ENCODE results near the gene LRCOL1. TPM values are rescaled to one million over a fixed set of nuclear protein-coding genes. Genes with fewer than 3 reads are reported as not detected.

LRCOL1 gene
- total and polyA plus RNA-seq, 4 donors, result 0.47 to 0.72 (median 0.59) TPM; not detected in 1

- H3K36me3 ChIP-seq (ENCODE audit: control insufficient read depth, insufficient read depth, low read length), result no peaks in the 10 kb centered on the region
- H3K27ac ChIP-seq (ENCODE audit: low read depth, low read length), result no peak overlapping the region
- H3K27me3 ChIP-seq (ENCODE audit: control insufficient read depth, insufficient read depth, low read length), result peaks cover 49% of the 10 kb centered on the region
- H3K9me3 ChIP-seq (ENCODE audit: control insufficient read depth, insufficient read depth, low read length), result peaks cover 1% of the 10 kb centered on the region
- whole genome bisulfite sequencing (ENCODE audit: insufficient coverage), result 89% methylated on average over 5 of the region's 5 CpGs
- H3K4me3 ChIP-seq (ENCODE audit: low read depth, low read length), result no peak overlapping the region
- DNase-seq (ENCODE audit: low read depth in 4 of 6, low spot score in 6 of 6), result no peak
- peaks cover 17% of the 10 kb centered on the region for H3K4me1 ChIP-seq (ENCODE audit: control insufficient read depth, insufficient read depth, low read length)
Measured at GRCh38 chr12:132614029-132614428, 3.6 kb upstream of the LRCOL1 start.

- no peak overlapping the region for H3K4me3 ChIP-seq (ENCODE audit: low read depth, low read length)
- no peak for DNase-seq (ENCODE audit: low read depth in 4 of 6, low spot score in 6 of 6)
- H3K9me3 ChIP-seq (ENCODE audit: control insufficient read depth, insufficient read depth, low read length), result peaks cover under 1% of the 10 kb centered on the region
- H3K36me3 ChIP-seq (ENCODE audit: control insufficient read depth, insufficient read depth, low read length), result no peaks in the 10 kb centered on the region
- peaks cover 32% of the 10 kb centered on the region for H3K27me3 ChIP-seq (ENCODE audit: control insufficient read depth, insufficient read depth, low read length)
- WGBS (ENCODE audit: insufficient coverage), result 94% methylated on average over 9 of the region's 10 CpGs
- no peak overlapping the region for H3K27ac ChIP-seq (ENCODE audit: low read depth, low read length)
- H3K4me1 ChIP-seq (ENCODE audit: control insufficient read depth, insufficient read depth, low read length), result peaks cover 15% of the 10 kb centered on the region
Measured at GRCh38 chr12:132611620-132612019, 1.2 kb upstream of the LRCOL1 start.

DNA sequence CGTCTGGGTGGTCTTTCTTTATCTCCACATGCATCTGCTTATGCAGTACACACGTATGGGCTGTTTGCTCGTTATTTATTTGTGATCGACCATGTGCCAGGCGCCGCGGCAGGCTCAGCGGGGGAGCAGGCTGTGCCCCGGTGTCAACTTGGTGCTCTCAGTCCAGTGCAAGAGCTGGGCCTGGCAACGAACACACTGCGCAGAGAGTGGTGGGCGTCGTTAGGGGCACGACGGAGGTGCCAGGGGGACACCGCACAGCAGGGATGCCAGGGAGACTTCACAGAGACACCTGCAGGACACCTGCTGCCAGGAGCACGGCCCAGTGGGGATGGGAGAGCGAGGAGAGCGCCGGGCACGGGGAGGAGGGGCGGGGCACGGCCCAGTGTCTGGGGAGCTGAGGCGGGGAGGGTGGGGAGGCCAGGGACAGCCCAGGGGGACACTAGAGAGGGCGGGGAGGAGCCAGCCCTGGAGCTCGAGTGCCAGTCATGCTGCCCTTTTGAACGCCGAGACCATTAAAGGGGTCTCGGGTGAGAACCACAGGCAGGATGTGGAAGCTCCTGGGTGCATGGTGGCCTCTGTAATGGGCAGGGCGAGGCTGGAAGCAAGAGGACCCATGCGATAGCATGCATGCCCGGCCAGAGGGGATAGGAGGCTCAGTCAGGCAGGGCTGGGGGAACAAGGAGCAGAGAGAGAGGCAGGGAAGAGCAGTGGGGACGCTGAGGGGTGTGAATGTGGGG is 652 bp upstream of the LRCOL1 start:
- no peak overlapping the region for H3K4me3 ChIP-seq (ENCODE audit: low read depth, low read length)
- H3K9me3 ChIP-seq (ENCODE audit: control insufficient read depth, insufficient read depth, low read length), result no peaks in the 10 kb centered on the region
- H3K36me3 ChIP-seq (ENCODE audit: control insufficient read depth, insufficient read depth, low read length), result no peaks in the 10 kb centered on the region
- H3K4me1 ChIP-seq (ENCODE audit: control insufficient read depth, insufficient read depth, low read length), result peaks cover 15% of the 10 kb centered on the region
- 56% methylated on average over 32 of the region's 33 CpGs for WGBS (ENCODE audit: insufficient coverage)
- DNase-seq (ENCODE audit: low read depth in 4 of 6, low spot score in 6 of 6), result no peak
- no peak overlapping the region for H3K27ac ChIP-seq (ENCODE audit: low read depth, low read length)
- peaks cover 28% of the 10 kb centered on the region for H3K27me3 ChIP-seq (ENCODE audit: control insufficient read depth, insufficient read depth, low read length)

DNA sequence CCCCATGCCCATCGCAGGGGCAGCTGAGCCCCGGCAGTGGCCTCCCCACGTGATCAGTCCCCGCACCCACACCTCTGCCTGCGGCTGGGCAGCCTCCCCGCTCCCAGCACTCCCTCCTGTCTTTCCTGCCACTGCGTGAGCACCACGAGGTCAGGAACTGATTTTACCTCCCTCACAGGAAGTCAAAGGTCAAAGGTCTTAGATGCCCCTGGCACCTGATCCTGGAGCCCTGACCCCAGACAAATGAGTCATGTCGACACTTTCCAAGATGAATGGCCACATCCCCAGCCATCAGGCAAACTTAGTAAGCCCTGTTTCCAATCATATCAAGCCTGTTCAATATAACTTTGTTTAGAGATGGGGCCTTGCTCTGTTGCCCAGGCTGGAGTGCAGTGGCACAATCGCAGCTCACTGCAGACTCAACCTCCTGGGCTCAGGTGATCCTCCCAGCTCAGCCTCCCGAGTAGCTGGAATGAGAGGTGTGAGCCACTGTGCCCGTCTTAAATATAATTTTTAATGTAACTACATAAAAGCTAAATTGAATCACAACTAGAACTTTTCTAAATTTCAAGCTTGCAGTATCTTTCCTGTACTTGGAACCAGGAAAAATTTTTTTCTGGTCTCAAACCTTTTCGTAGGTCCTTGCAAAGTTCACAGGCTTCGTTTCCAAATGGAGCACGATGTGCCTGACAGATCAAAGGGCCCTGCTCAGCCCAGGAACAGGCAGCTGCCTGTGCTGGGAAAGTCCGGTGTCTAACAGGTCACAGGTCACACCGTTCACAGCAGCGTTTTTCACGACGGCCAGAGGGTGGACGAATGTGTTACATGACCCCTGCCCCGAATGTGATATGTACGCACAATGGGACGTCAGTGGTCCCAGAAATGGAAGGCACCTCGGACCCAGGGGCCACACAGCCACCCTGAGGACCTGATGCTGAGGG is 1.9 kb downstream of the LRCOL1 start:
- 52% methylated on average over 23 of the region's 25 CpGs for WGBS (ENCODE audit: insufficient coverage)
- Histone ChIP-seq H3K27me3 (ENCODE audit: control insufficient read depth, insufficient read depth, low read length) (peaks cover 34% of the 10 kb centered on the region), H3K9me3 (ENCODE audit: control insufficient read depth, insufficient read depth, low read length) (no peaks in the 10 kb centered on the region), H3K27ac (ENCODE audit: low read depth, low read length) (no peak overlapping the region), H3K36me3 (ENCODE audit: control insufficient read depth, insufficient read depth, low read length) (no peaks in the 10 kb centered on the region), H3K4me1 (ENCODE audit: control insufficient read depth, insufficient read depth, low read length) (peaks cover 27% of the 10 kb centered on the region), H3K4me3 (ENCODE audit: low read depth, low read length) (no peak overlapping the region)
- DNase-seq (ENCODE audit: low read depth in 4 of 6, low spot score in 6 of 6), result no peak

GRCh38 chr12:132606927-132607326 is 3.5 kb downstream of the LRCOL1 start:
- peaks cover 45% of the 10 kb centered on the region for H3K27me3 ChIP-seq (ENCODE audit: control insufficient read depth, insufficient read depth, low read length)
- DNase-seq (ENCODE audit: low read depth in 4 of 6, low spot score in 6 of 6), result no peak

GRCh38 chr12:132606466-132606865 is 3.9 kb downstream of the LRCOL1 start:
- H3K27me3 ChIP-seq (ENCODE audit: control insufficient read depth, insufficient read depth, low read length), result peaks cover 45% of the 10 kb centered on the region
- no peaks in the 10 kb centered on the region for H3K36me3 ChIP-seq (ENCODE audit: control insufficient read depth, insufficient read depth, low read length)
- H3K9me3 ChIP-seq (ENCODE audit: control insufficient read depth, insufficient read depth, low read length), result no peaks in the 10 kb centered on the region
- H3K4me1 ChIP-seq (ENCODE audit: control insufficient read depth, insufficient read depth, low read length), result peaks cover 39% of the 10 kb centered on the region
- no peak overlapping the region for H3K27ac ChIP-seq (ENCODE audit: low read depth, low read length)
- whole genome bisulfite sequencing (ENCODE audit: insufficient coverage), result 67% methylated on average over 14 of the region's 16 CpGs
- no peak overlapping the region for H3K4me3 ChIP-seq (ENCODE audit: low read depth, low read length)
- DNase-seq (ENCODE audit: low read depth in 4 of 6, low spot score in 6 of 6), result peak in 1 of 6 donors; percentile 47

More at GRCh38 chr12:132606927-132607326, 3.5 kb downstream of the LRCOL1 start:
- peaks cover 39% of the 10 kb centered on the region for H3K4me1 ChIP-seq (ENCODE audit: control insufficient read depth, insufficient read depth, low read length)
- no peak overlapping the region for H3K4me3 ChIP-seq (ENCODE audit: low read depth, low read length)
- WGBS (ENCODE audit: insufficient coverage), result 86% methylated on average over 19 of the region's 19 CpGs
- no peaks in the 10 kb centered on the region for H3K9me3 ChIP-seq (ENCODE audit: control insufficient read depth, insufficient read depth, low read length)
- no peak overlapping the region for H3K27ac ChIP-seq (ENCODE audit: low read depth, low read length)
- H3K36me3 ChIP-seq (ENCODE audit: control insufficient read depth, insufficient read depth, low read length), result no peaks in the 10 kb centered on the region

DNA sequence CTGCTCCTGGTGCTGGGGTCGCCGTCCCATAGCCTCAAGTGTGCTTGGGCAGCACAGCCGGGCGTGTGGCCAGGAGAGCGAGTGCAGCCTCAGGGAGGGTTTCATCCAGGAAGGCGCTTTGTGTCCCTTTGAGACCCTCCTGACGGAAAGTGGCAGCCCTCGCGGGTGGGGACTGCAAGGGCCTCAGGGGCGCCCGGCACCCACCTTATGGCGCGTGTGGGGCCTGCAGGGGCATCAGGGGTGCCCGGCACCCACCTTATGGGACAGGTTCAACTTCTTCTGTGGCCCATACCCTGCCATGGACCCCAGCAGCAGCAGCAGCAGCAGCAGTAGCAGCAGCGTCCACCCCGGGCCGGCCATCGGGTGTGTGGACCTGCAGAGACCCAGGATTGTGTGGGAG is 4.5 kb downstream of the LRCOL1 start:
- no peak overlapping the region for H3K4me3 ChIP-seq (ENCODE audit: low read depth, low read length)
- H3K36me3 ChIP-seq (ENCODE audit: control insufficient read depth, insufficient read depth, low read length), result no peaks in the 10 kb centered on the region
- DNase-seq (ENCODE audit: low read depth in 4 of 6, low spot score in 6 of 6), result no peak
- no peaks in the 10 kb centered on the region for H3K9me3 ChIP-seq (ENCODE audit: control insufficient read depth, insufficient read depth, low read length)
- peaks cover 42% of the 10 kb centered on the region for H3K4me1 ChIP-seq (ENCODE audit: control insufficient read depth, insufficient read depth, low read length)
- no peak overlapping the region for H3K27ac ChIP-seq (ENCODE audit: low read depth, low read length)
- WGBS (ENCODE audit: insufficient coverage), result 83% methylated on average over 18 of the region's 18 CpGs
- peaks cover 49% of the 10 kb centered on the region for H3K27me3 ChIP-seq (ENCODE audit: control insufficient read depth, insufficient read depth, low read length)

DNA sequence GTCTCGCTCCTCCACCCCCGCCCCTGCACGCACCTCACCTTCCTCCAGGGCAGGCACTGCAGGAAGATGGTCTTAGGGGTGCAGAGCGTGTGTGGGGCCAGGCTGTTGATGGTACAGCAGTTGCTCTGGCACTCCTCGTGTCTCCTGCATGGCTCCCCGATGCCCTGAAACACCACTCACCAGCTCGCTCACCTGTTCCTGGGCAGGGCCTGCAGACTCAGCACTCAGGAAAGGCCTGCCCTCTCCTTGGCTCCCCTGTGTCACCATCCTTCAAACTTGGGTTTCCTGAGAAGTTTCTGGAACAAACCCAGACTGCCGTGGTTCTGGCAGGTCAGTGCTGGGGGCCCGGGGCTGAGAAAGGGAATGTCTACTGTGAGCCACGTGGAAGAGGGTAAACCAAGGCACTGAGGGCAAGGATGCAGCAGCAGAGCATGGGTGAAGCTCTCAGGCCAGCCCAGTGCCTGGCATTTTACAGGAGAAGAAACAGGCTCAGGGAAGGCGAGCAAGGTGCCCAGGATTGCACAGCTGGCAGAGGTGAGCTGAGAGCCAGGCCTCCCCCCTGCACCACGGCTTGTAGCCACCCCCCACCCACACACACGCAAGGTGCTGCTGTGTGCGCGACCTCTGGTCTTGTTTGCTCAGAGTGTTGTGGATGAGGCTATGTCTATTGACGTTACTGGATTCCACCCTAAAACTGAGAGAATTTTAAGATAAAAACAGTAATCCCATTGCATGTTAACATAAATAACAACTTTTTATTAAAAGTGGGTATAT is 5.5 kb downstream of the LRCOL1 start:
- WGBS (ENCODE audit: insufficient coverage), result 88% methylated on average over 7 of the region's 16 CpGs
- Histone ChIP-seq H3K27me3 (ENCODE audit: control insufficient read depth, insufficient read depth, low read length) (peaks cover 40% of the 10 kb centered on the region), H3K27ac (ENCODE audit: low read depth, low read length) (no peak overlapping the region), H3K36me3 (ENCODE audit: control insufficient read depth, insufficient read depth, low read length) (no peaks in the 10 kb centered on the region), H3K9me3 (ENCODE audit: control insufficient read depth, insufficient read depth, low read length) (no peaks in the 10 kb centered on the region), H3K4me1 (ENCODE audit: control insufficient read depth, insufficient read depth, low read length) (peaks cover 41% of the 10 kb centered on the region), H3K4me3 (ENCODE audit: low read depth, low read length) (no peak overlapping the region)
- DNase-seq (ENCODE audit: low read depth in 4 of 6, low spot score in 6 of 6), result no peak

GRCh38 chr12:132604151-132604618 is 6.2 kb downstream of the LRCOL1 start:
- H3K27ac ChIP-seq (ENCODE audit: low read depth, low read length), result no peak overlapping the region
- peaks cover 40% of the 10 kb centered on the region for H3K4me1 ChIP-seq (ENCODE audit: control insufficient read depth, insufficient read depth, low read length)
- H3K9me3 ChIP-seq (ENCODE audit: control insufficient read depth, insufficient read depth, low read length), result no peaks in the 10 kb centered on the region
- H3K4me3 ChIP-seq (ENCODE audit: low read depth, low read length), result peak overlapping the region; percentile 3
- no peak for DNase-seq (ENCODE audit: low read depth in 4 of 6, low spot score in 6 of 6)
- 44% methylated on average over 26 of the region's 26 CpGs for WGBS (ENCODE audit: insufficient coverage)
- H3K36me3 ChIP-seq (ENCODE audit: control insufficient read depth, insufficient read depth, low read length), result no peaks in the 10 kb centered on the region
- H3K27me3 ChIP-seq (ENCODE audit: control insufficient read depth, insufficient read depth, low read length), result peaks cover 40% of the 10 kb centered on the region
